ENCODE data around the gene MPZL3. TPM values are rescaled to one million over a fixed set of nuclear protein-coding genes. Genes with fewer than 3 reads are reported as not detected.
A peak's percentile ranks its signal among the peaks of the same experiment; 100 is the strongest.

Gene MPZL3
- total RNA-seq, 6 experiments from 2014 or later: 2.7 to 9.3 (median 6.8) TPM

DNA sequence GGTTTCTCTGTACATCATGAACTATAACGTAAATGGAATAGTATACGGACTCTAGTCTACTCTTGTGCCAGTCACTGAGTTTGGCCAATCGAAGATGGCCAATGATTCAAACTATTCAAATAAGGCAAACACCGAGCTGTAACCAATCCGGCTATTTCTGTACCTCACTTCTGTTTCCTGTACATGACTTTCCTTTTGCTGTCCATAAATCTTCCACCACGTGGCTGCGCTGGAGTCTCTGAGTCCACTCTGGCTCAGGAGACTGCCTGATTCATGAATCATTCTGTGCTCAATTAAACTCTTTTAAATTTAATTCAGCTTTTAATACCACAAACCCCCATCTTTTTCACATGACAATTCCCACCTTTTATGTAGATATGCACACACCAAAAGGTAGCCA, 25.9 kb downstream of the MPZL3 start:
- no peaks in the 10 kb centered on the region for H3K27me3 ChIP-seq
- no peaks in the 10 kb centered on the region for H3K9me3 ChIP-seq
- H3K36me3 ChIP-seq: no peaks in the 10 kb centered on the region
- no peak overlapping the region for H3K4me3 ChIP-seq
- intact Hi-C loops (cut with DNase I): no loop called here
- H3K27ac ChIP-seq: no peak overlapping the region
- TF ChIP-seq CTCF (IDR thresholded peaks at IDR 0.05): no peak
- TF ChIP-seq POLR2A (IDR thresholded peaks at IDR 0.05): no peak
- DNase-seq (no peak), ATAC-seq (no peak)
- 63% methylated on average over 7 of the region's 7 CpGs for WGBS (ENCODE audit: insufficient coverage, low coverage, low lambda C conversion rate, missing lambda C conversion rate)
- no peaks in the 10 kb centered on the region for H3K4me1 ChIP-seq

- TF ChIP-seq CTCF (IDR thresholded peaks at IDR 0.05) (no peak), POLR2A (IDR thresholded peaks at IDR 0.05) (peak; percentile 44)
- 57% methylated on average over 5 of the region's 6 CpGs for WGBS (ENCODE audit: insufficient coverage, low coverage, low lambda C conversion rate, missing lambda C conversion rate)
- DNase-seq (no peak), ATAC-seq (peak; percentile 37 to 55 (median 51))
- Histone ChIP-seq H3K27ac (peak within 1 kb of the TSS in 1 of 3 donors; percentile 50), H3K36me3 (no peaks in the 10 kb centered on the region), H3K27me3 (no peaks in the 10 kb centered on the region), H3K4me1 (no peaks in the 10 kb centered on the region), H3K4me3 (no peak within 1 kb of the TSS), H3K9me3 (no peaks in the 10 kb centered on the region)
- intact Hi-C loops (cut with DNase I): no loop called here
Observed at GRCh38 chr11:118224511-118225188, 27.5 kb downstream of the MPZL3 start, which contains the start of gene JAML. Gene JAML (minus strand): TSS chr11:118225011. CDS start chr11:118214866, 10,145 bp downstream.

- TF ChIP-seq POLR2A (IDR thresholded peaks at IDR 0.05): no peak
- no peak for TF ChIP-seq CTCF (IDR thresholded peaks at IDR 0.05)
- WGBS (ENCODE audit: insufficient coverage, low coverage, low lambda C conversion rate, missing lambda C conversion rate): 92% methylated on average over 6 of the region's 6 CpGs
- Histone ChIP-seq H3K4me1 (no peaks in the 10 kb centered on the region), H3K4me3 (no peak overlapping the region), H3K9me3 (no peaks in the 10 kb centered on the region), H3K27me3 (no peaks in the 10 kb centered on the region), H3K27ac (no peak overlapping the region), H3K36me3 (no peaks in the 10 kb centered on the region)
- no peak for ATAC-seq
- DNase-seq: no peak
- intact Hi-C loops (cut with DNase I): no loop called here
Observed at GRCh38 chr11:118223992-118224391, 28.2 kb downstream of the MPZL3 start.

- no peak overlapping the region for H3K4me3 ChIP-seq
- H3K4me1 ChIP-seq: no peaks in the 10 kb centered on the region
- H3K27me3 ChIP-seq: no peaks in the 10 kb centered on the region
- WGBS (ENCODE audit: insufficient coverage, low coverage, low lambda C conversion rate, missing lambda C conversion rate): 35% methylated on average over 2 of the region's 2 CpGs
- ATAC-seq (no peak), DNase-seq (no peak)
- no peak for TF ChIP-seq CTCF (IDR thresholded peaks at IDR 0.05)
- TF ChIP-seq POLR2A (IDR thresholded peaks at IDR 0.05): no peak
- no peak overlapping the region for H3K27ac ChIP-seq
- H3K9me3 ChIP-seq: no peaks in the 10 kb centered on the region
- no peaks in the 10 kb centered on the region for H3K36me3 ChIP-seq
- intact Hi-C loops (cut with DNase I): no loop called here
Observed at GRCh38 chr11:118223570-118223969, 28.6 kb downstream of the MPZL3 start.
